Heart left ventricle (tissue), 16 donors: Measurements from ENCODE around the gene HSPB6. TPM values are rescaled to one million over a fixed set of nuclear protein-coding genes. Genes with fewer than 3 reads are reported as not detected.
A peak's percentile ranks its signal among the peaks of the same experiment; 100 is the strongest.

Source experiments
- ATAC-seq, 4 donors: fragments of 200-7000 bp; cut with Tn5 transposase; one replicate each; pipeline ENCODE4 v1.9.1; 2020 to 2022; ENCODE audit warnings: moderate library complexity in 4 of 4, mild to moderate bottlenecking in 3 of 4, moderate number of reproducible peaks in 1 of 4
- DNase-seq, 5 donors: peaks; one replicate each; pipeline ENCODE4 v3.0.0-alpha.2; 2020
- H3K27ac ChIP-seq, 12 donors: fragments of 200-600 bp; sonication (generic) in 4 of 12; one replicate each; pipeline versions ENCODE4 v1.5.0 to v1.8.0; 2016 to 2022; ENCODE audit warnings: mild to moderate bottlenecking in 2 of 12
- H3K27me3 ChIP-seq, 9 donors: fragments of 200-600 bp; sonication (generic) in 2 of 9; one replicate each; pipeline versions ENCODE4 v1.5.1 to v1.8.0; 2016 to 2022; ENCODE audit warnings: mild to moderate bottlenecking in 3 of 9
- H3K36me3 ChIP-seq, 9 donors: fragments of 200-600 bp; sonication (generic) in 2 of 9; one replicate each; pipeline versions ENCODE4 v1.5.0 to v1.8.0; 2018 to 2022; ENCODE audit warnings: mild to moderate bottlenecking in 2 of 9
- H3K4me1 ChIP-seq, 12 donors: fragments of 200-600 bp; sonication (generic) in 4 of 12; one replicate each; pipeline versions ENCODE4 v1.5.0 to v1.8.0; 2016 to 2022; ENCODE audit warnings: mild to moderate bottlenecking in 3 of 12
- H3K4me3 ChIP-seq, 12 donors: fragments of 200-600 bp; sonication (generic) in 4 of 12; one replicate each; pipeline versions ENCODE4 v1.5.0 to v1.8.0; 2017 to 2022; ENCODE audit warnings: mild to moderate bottlenecking in 9 of 12, moderate library complexity in 4 of 12
- H3K9me3 ChIP-seq, 12 donors: fragments of 200-600 bp; sonication (generic) in 4 of 12; one replicate each; pipeline versions ENCODE4 v1.5.0 to v1.8.0; 2016 to 2022; ENCODE audit warnings: mild to moderate bottlenecking in 1 of 12
- CTCF ChIP-seq, 12 donors: fragments of 200-600 bp; sonication (generic) in 4 of 12; IDR thresholded peaks; one replicate each; pipeline versions ENCODE4 v1.5.0 to v1.8.0; 2018 to 2022; ENCODE audit warnings: antibody characterized with exemption in 12 of 12, mild to moderate bottlenecking in 5 of 12
- POLR2A ChIP-seq, 2 donors: fragments of 450-650 bp; IDR thresholded peaks; one replicate each; pipeline ENCODE4 v1.6.1; 2017; ENCODE audit warnings: antibody characterized with exemption in 2 of 2, mild to moderate bottlenecking in 2 of 2, moderate library complexity in 2 of 2
- WGBS, 4 donors: extraction: QIAGEN DNeasy Blood & Tissue Kit in 2 of 4; methylation state at CpG; one replicate each; pipeline versions ENCODE4 v1.1.5 to v1.1.7; 2013 to 2018; 5-methylcytosine and 5-hydroxymethylcytosine counted together
- intact Hi-C, 10 donors: fragments of 100-400 bp; cut with DNase I; formaldehyde crosslinking; loops; one replicate each; pipeline versions ENCODE4 v1.11.1 to v1.14.2; 2022
- polyA plus RNA-seq, 2 donors: library from polyadenylated mRNA; stranded (reverse); fragments of 200-250 nt; gene quantifications; one replicate each; pipeline ENCODE4 v1.2.3, GENCODE V29; 2013
- total RNA-seq, 9 donors: library from RNA; depleted of rRNA in 2 of 9; stranded (reverse); fragments of >200 nt in 2 of 9; fragmentation: NEBNext Ultra II Directional in 3 of 9; extraction: Animal tissue kit (Norgen Biotek cat#: 25700) in 3 of 9; gene quantifications; one replicate each; pipeline versions ENCODE4 v1.1.0 to v1.2.4, GENCODE V29; 2016 to 2023
- donor health status: ischemic (EF 13 %, LVEDD 7.1; RV severe dilation, severe dysfunction).
- donor health status: healthy with polysubstance abuse.
- donor health status: DM: no; HTN: yes; CAD: no.
- donor health status: DM: no; HTN: no; CAD: no.
- donor health status: ischemic (EF 25% LVEDD 6.9; RV normal size, moderate dysfunction).
- donor health status: ischemic (EF 25% LVEDD 5.7; RV mildly dilated, moderate dysfunction).
- donor health status: healthy.
- donor health status: DM: yes; HTN: yes; CAD: no.
- donor health status: ischemic (EF 35%, LVEDD 5.7; RV mildly dilated, moderate dysfunction).
- donor health status: nonischemic (EF 11% LVEDD 7.7; RV severe dilation, severe dysfunction).
- donor health status: DM: yes; HTN: yes; CAD: no.
- donor health status: PGD.
- donor health status: ischemic (EF 29% LVEDD 5.4; RV normal size, mild dysfunction).
- donor health status: nonischemic (EF 23%, LVEDD 6.1; RV moderate dilation, normal function).

The HSPB6 gene
- total and polyA plus RNA-seq, 11 donors: 156 to 1,012 (median 585) TPM

- Histone ChIP-seq H3K9me3 (no peaks in the 10 kb centered on the region), H3K36me3 (peaks cover 0 to 16% (median 5%) of the 10 kb centered on the region in 9 donors), H3K4me1 (peaks cover 10 to 72% (median 39%) of the 10 kb centered on the region in 12 donors), H3K27ac (peak within 1 kb of the TSS; percentile 99 to 100 (median 100)), H3K27me3 (no peaks in the 10 kb centered on the region), H3K4me3 (peak within 1 kb of the TSS; percentile 72 to 100 (median 90))
- ATAC-seq (peak; percentile 81 to 88 (median 84)), DNase-seq (peak; percentile 98 to 99 (median 98))
- 0 to 1% (median 0%) methylated on average over 24 to 40 of the region's 40 CpGs for WGBS, 4 donors
- intact Hi-C loops: loop anchor here in 5 of 10 donors (1.0 to 10.0 kb wide), 6 partner anchors 29 to 309 kb away; partner anchors contain the start of genes LRFN3 (in 2 of the 5), COX6B1 (in 1 of the 5), THAP8 (in 1 of the 5) and WDR62 (in 1 of the 5)
- peak in 1 of 12 donors; percentile 6 for TF ChIP-seq CTCF (IDR thresholded peaks at IDR 0.05)
- peak in 1 of 2 donors; percentile 43 for TF ChIP-seq POLR2A (IDR thresholded peaks at IDR 0.05)
Measured at GRCh38 chr19:35745328-35746086, 11.3 kb downstream of the HSPB6 start, which contains the start of the genes PSENEN and U2AF1L4. PSENEN (plus strand) TSS chr19:35745651; CDS start chr19:35745931, 280 bp downstream. U2AF1L4 (minus strand) TSS chr19:35745418; CDS start chr19:35745391, 27 bp downstream.

GRCh38 chr19:35744430-35745327 is 12.2 kb downstream of the HSPB6 start:
- H3K9me3 ChIP-seq: no peaks in the 10 kb centered on the region
- H3K36me3 ChIP-seq: peaks cover 0 to 16% (median 5%) of the 10 kb centered on the region in 9 donors
- H3K27ac ChIP-seq: peak overlapping the region; percentile 99 to 100 (median 100)
- ATAC-seq (peak; percentile 69 to 82 (median 74)), DNase-seq (peak; percentile 96 to 98 (median 97))
- TF ChIP-seq POLR2A (IDR thresholded peaks at IDR 0.05) (no peak), CTCF (IDR thresholded peaks at IDR 0.05) (peak in 10 of 12 donors; percentile 20 to 69 (median 45))
- H3K4me1 ChIP-seq: peaks cover 12 to 74% (median 45%) of the 10 kb centered on the region in 12 donors
- H3K4me3 ChIP-seq: peak overlapping the region; percentile 72 to 100 (median 90)
- intact Hi-C loops: loop anchor here in 6 of 10 donors (1.0 to 10.0 kb wide), 6 partner anchors 28 to 310 kb away; partner anchors contain the start of genes LRFN3 (in 2 of the 6), COX6B1 (in 1 of the 6), THAP8 (in 1 of the 6) and WDR62 (in 1 of the 6)
- no peaks in the 10 kb centered on the region for H3K27me3 ChIP-seq
- WGBS, 4 donors: 6 to 11% (median 9%) methylated on average over 35 to 41 of the region's 41 CpGs

GRCh38 chr19:35743640-35744429 is 13.0 kb downstream of the HSPB6 start:
- H3K27ac ChIP-seq: peak overlapping the region in 3 of 12 donors; percentile 100
- H3K9me3 ChIP-seq: no peaks in the 10 kb centered on the region
- H3K4me1 ChIP-seq: peaks cover 14 to 74% (median 39%) of the 10 kb centered on the region in 12 donors
- peaks cover 0 to 18% (median 10%) of the 10 kb centered on the region in 9 donors for H3K36me3 ChIP-seq
- no peaks in the 10 kb centered on the region for H3K27me3 ChIP-seq
- peak overlapping the region in 8 of 12 donors; percentile 84 to 100 (median 91) for H3K4me3 ChIP-seq
- DNase-seq (no peak), ATAC-seq (no peak)
- intact Hi-C loops: loop anchor here in 5 of 10 donors (2.0 to 10.0 kb wide), 4 partner anchors 27 to 311 kb away; partner anchors contain the start of genes LRFN3 (in 2 of the 5), THAP8 (in 1 of the 5) and WDR62 (in 1 of the 5)
- 83 to 90% (median 87%) methylated on average over 19 of the region's 19 CpGs for WGBS, 4 donors
- TF ChIP-seq CTCF (IDR thresholded peaks at IDR 0.05) (no peak), POLR2A (IDR thresholded peaks at IDR 0.05) (no peak)
